H1 (cell line): ENCODE results near the gene ING5. TPM values are rescaled to one million over a fixed set of nuclear protein-coding genes. Genes with fewer than 3 reads are reported as not detected.

Source experiments
- CTCF ChIA-PET: fragments of 300-600 bp; sonication (Branson Sonifier 250); formaldehyde crosslinking; loops from one replicate; lab custom pipeline; 2021; ENCODE audit not compliant: partially characterized antibody; lab: Charles Lee
- POLR2A ChIA-PET: fragments of 300-600 bp; sonication (Branson Sonifier 250); formaldehyde crosslinking; loops from one replicate; lab custom pipeline; 2021; ENCODE audit warnings: inconsistent platforms; ENCODE audit not compliant: partially characterized antibody; lab: Charles Lee
- DNase-seq, 2 experiments: peaks; one replicate each; pipeline versions ENCODE4 v3.0.0 to v3.0.0-alpha.2; 2010 to 2022; ENCODE audit warnings: low spot score in 2 of 2, low read depth in 1 of 2, mixed read lengths in 1 of 2
- FAIRE-seq: peaks from 2 replicates; lab custom pipeline; 2011; peaks lifted over from hg19 to GRCh38; lab: Jason Lieb, UNC
- H2AFZ ChIP-seq: 2 replicates; pipeline ENCODE4 v1.8.1; 2012; ENCODE audit warnings: low read length, inconsistent platforms
- H2AK5ac ChIP-seq: 2 replicates; pipeline ENCODE4 v1.6.1; 2013; ENCODE audit warnings: low read depth, low read length
- H2BK120ac ChIP-seq: replicated peaks from 2 replicates; pipeline ENCODE3; 2013; ENCODE audit warnings: low read depth, low read length, inconsistent platforms
- H2BK12ac ChIP-seq: 2 replicates; pipeline ENCODE4 v1.6.1; 2013; ENCODE audit warnings: low read depth, low read length
- H2BK15ac ChIP-seq: 2 replicates; pipeline ENCODE4 v1.6.1; 2013; ENCODE audit warnings: low read length
- H2BK20ac ChIP-seq: 2 replicates; pipeline ENCODE4 v1.6.1; 2013; ENCODE audit warnings: low read length
- H2BK5ac ChIP-seq: 2 replicates; pipeline ENCODE4 v1.6.1; 2013; ENCODE audit warnings: low read depth, low read length
- H3K14ac ChIP-seq: 2 replicates; pipeline ENCODE4 v1.6.1; 2013; ENCODE audit warnings: inconsistent platforms; ENCODE audit not compliant: insufficient read length
- H3K18ac ChIP-seq: 2 replicates; pipeline ENCODE4 v1.6.1; 2013; ENCODE audit warnings: low read length; ENCODE audit errors: extremely low read depth
- H3K23ac ChIP-seq: 2 replicates; pipeline ENCODE4 v1.6.1; 2013; ENCODE audit warnings: inconsistent platforms; ENCODE audit not compliant: insufficient read length
- H3K23me2 ChIP-seq: 2 replicates; pipeline ENCODE4 v1.6.1; 2013; ENCODE audit warnings: low read depth, low read length
- H3K27ac ChIP-seq: 2 replicates; pipeline ENCODE4 v1.6.1; 2011; ENCODE audit warnings: low read depth, low read length, inconsistent platforms
- H3K27me3 ChIP-seq, 4 experiments: replicated peaks in 1 of 4; 1 replicate in 1 of 4; 2 replicates in 3 of 4; pipeline versions ENCODE4 v1.6.1 to v1.8.1; 2011 to 2013; ENCODE audit warnings: low read length in 3 of 4, mild to moderate bottlenecking in 3 of 4, inconsistent platforms in 2 of 4, mixed read lengths in 2 of 4, moderate library complexity in 1 of 4; ENCODE audit not compliant: control insufficient read depth in 3 of 4, insufficient read depth in 3 of 4; ENCODE audit errors: extremely low read depth in 1 of 4
- H3K36me3 ChIP-seq, 4 experiments: 2 replicates each; pipeline versions ENCODE4 v1.6.1 to v1.8.1; 2011 to 2013; ENCODE audit warnings: mild to moderate bottlenecking in 4 of 4, low read length in 3 of 4, moderate library complexity in 2 of 4, control low read depth in 1 of 4, inconsistent platforms in 1 of 4; ENCODE audit not compliant: insufficient read depth in 4 of 4, control insufficient read depth in 2 of 4
- H3K4ac ChIP-seq: replicated peaks from 2 replicates; pipeline ENCODE3; 2013; ENCODE audit warnings: low read length, low read depth, mixed read lengths, inconsistent platforms; ENCODE audit not compliant: insufficient read length
- H3K4me1 ChIP-seq, 4 experiments: replicated peaks in 1 of 4; 1 replicate in 1 of 4; 2 replicates in 3 of 4; pipeline versions ENCODE4 v1.6.1 to v1.8.1; 2011 to 2013; ENCODE audit warnings: low read length in 3 of 4, inconsistent platforms in 2 of 4, mixed read lengths in 1 of 4; ENCODE audit not compliant: insufficient read depth in 4 of 4, control insufficient read depth in 3 of 4
- H3K4me2 ChIP-seq, 2 experiments: 2 replicates each; pipeline versions ENCODE4 v1.6.1 to v1.8.1; 2011 to 2013; ENCODE audit warnings: low read depth in 2 of 2, low read length in 2 of 2, control low read depth in 1 of 2, inconsistent platforms in 1 of 2, mild to moderate bottlenecking in 1 of 2; ENCODE audit not compliant: insufficient read depth in 1 of 2
- H3K4me3 ChIP-seq, 4 experiments: fragments of 200-600, 300-600 bp in 1 of 4; sonication (generic), shearing (Covaris generic), sonication (Bioruptor Twin) in 1 of 4; 2 replicates each; pipeline versions ENCODE4 v1.5.1 to v1.8.1; 2011 to 2016; ENCODE audit warnings: low read length in 4 of 4, low read depth in 3 of 4, control low read depth in 2 of 4, inconsistent platforms in 2 of 4, mild to moderate bottlenecking in 2 of 4, mixed read lengths in 1 of 4, moderate library complexity in 1 of 4; ENCODE audit not compliant: insufficient read depth in 2 of 4; ENCODE audit errors: extremely low read depth in 1 of 4
- H3K56ac ChIP-seq: replicated peaks from 2 replicates; pipeline ENCODE3; 2013; ENCODE audit warnings: low read depth, mild to moderate bottlenecking, mixed read lengths, low read length, inconsistent platforms; ENCODE audit not compliant: insufficient read length
- H3K79me1 ChIP-seq: 2 replicates; pipeline ENCODE4 v1.6.1; 2013; ENCODE audit warnings: low read depth, low read length, control low read depth
- H3K79me2 ChIP-seq, 2 experiments: 2 replicates each; pipeline versions ENCODE4 v1.6.1 to v1.8.1; 2012 to 2013; ENCODE audit warnings: low read length in 2 of 2, mild to moderate bottlenecking in 2 of 2, inconsistent platforms in 1 of 2; ENCODE audit not compliant: insufficient read depth in 2 of 2, control insufficient read depth in 1 of 2
- H3K9ac ChIP-seq, 4 experiments: replicated peaks in 1 of 4; 1 replicate in 1 of 4; 2 replicates in 3 of 4; pipeline versions ENCODE4 v1.6.1 to v1.8.1; 2011 to 2013; ENCODE audit warnings: low read depth in 3 of 4, low read length in 3 of 4, control low read depth in 2 of 4, mild to moderate bottlenecking in 2 of 4, moderate library complexity in 2 of 4, inconsistent platforms in 1 of 4; ENCODE audit errors: extremely low read depth in 1 of 4
- H3K9me3 ChIP-seq, 2 experiments: 2 replicates each; pipeline versions ENCODE4 v1.6.1 to v1.8.1; 2012 to 2013; ENCODE audit warnings: mild to moderate bottlenecking in 2 of 2, moderate library complexity in 2 of 2, control low read depth in 1 of 2, inconsistent platforms in 1 of 2, low read depth in 1 of 2, low read length in 1 of 2, mixed read lengths in 1 of 2; ENCODE audit not compliant: insufficient read depth in 2 of 2
- H4K20me1 ChIP-seq, 2 experiments: replicated peaks in 1 of 2; 2 replicates each; pipeline versions ENCODE3 to v1.8.1; 2011 to 2013; ENCODE audit warnings: inconsistent platforms in 2 of 2, low read length in 2 of 2, mild to moderate bottlenecking in 1 of 2; ENCODE audit not compliant: insufficient read depth in 2 of 2, control insufficient read depth in 1 of 2
- H4K5ac ChIP-seq: 2 replicates; pipeline ENCODE4 v1.6.1; 2013; ENCODE audit warnings: low read length, low read depth, mixed read lengths, inconsistent platforms; ENCODE audit not compliant: insufficient read length
- H4K8ac ChIP-seq: 2 replicates; pipeline ENCODE4 v1.8.0; 2013; ENCODE audit warnings: mild to moderate bottlenecking, moderate library complexity, low read length, inconsistent platforms; ENCODE audit not compliant: insufficient read depth; ENCODE audit errors: extremely low read depth
- H4K91ac ChIP-seq: replicated peaks from 2 replicates; pipeline ENCODE3; 2013; ENCODE audit warnings: low read length, mixed read lengths, inconsistent platforms; ENCODE audit not compliant: insufficient read length
- EZH2 ChIP-seq: fragments of 200-600 bp; sonication (generic); IDR thresholded peaks from 2 replicates; pipeline ENCODE4 v1.7.1; 2012; ENCODE audit warnings: low read depth, mild to moderate bottlenecking, moderate library complexity, low read length, inconsistent platforms; ENCODE audit not compliant: severe bottlenecking
- WGBS, 2 experiments: shearing (Covaris generic) in 1 of 2; methylation state at CpG; one replicate each; pipeline versions ENCODE4 v1.1.6 to v1.1.7; 2013 to 2015; ENCODE audit warnings: low lambda C conversion rate in 2 of 2, mixed read lengths in 2 of 2, inconsistent platforms in 1 of 2, low coverage in 1 of 2, missing lambda C conversion rate in 1 of 2; ENCODE audit not compliant: insufficient replicate concordance in 2 of 2, insufficient coverage in 1 of 2, insufficient read length in 1 of 2; ENCODE audit errors: extremely low coverage in 1 of 2, missing lambda C conversion rate in 1 of 2; 5-methylcytosine and 5-hydroxymethylcytosine counted together
- polyA plus RNA-seq, 7 experiments: library from polyadenylated mRNA; depleted of rRNA in 3 of 7; stranded (reverse) in 5 of 7; unstranded in 2 of 7; fragments of >200 nt in 5 of 7; fragments of 200-250 nt in 2 of 7; gene quantifications; 1 replicate in 5 of 7; 2 replicates in 1 of 7; 4 replicates in 1 of 7; pipeline versions ENCODE4 v1.2.1 to v1.2.3, GENCODE V29; 2011 to 2013; ENCODE audit warnings: missing spikeins in 2 of 7, mixed read lengths in 2 of 7
- total RNA-seq: library from RNA; stranded (reverse); fragmentation: NEBNext Ultra II Directional; extraction: Animal tissue kit (Norgen Biotek cat#: 25700); gene quantifications from 2 replicates; pipeline ENCODE4 v1.2.1, GENCODE V29; 2021

ING5 gene
- total and polyA plus RNA-seq, 2 of the 8 experiments (the other 6 are each of a cell fraction or from before 2014, with no cell fraction given), result 41.5 to 47.4 TPM

- Histone ChIP-seq H3K18ac (no peak overlapping the region), H4K5ac (no peak overlapping the region), H3K27ac (no peak overlapping the region; the same call in 1 of the 2 replicates), H2BK15ac (no peak overlapping the region), H4K8ac (no peak overlapping the region; the same call in 1 of the 2 replicates), H2BK120ac (no peak overlapping the region), H2BK20ac (no peak overlapping the region), H3K9ac (no peak overlapping the region), H3K23me2 (no peaks in the 10 kb centered on the region), H4K91ac (no peak overlapping the region), H2BK5ac (0 out of 2 replicates have a peak overlapping the region, but pooled peaks have one; percentile 71), H3K36me3 (no peaks in the 10 kb centered on the region; a peak in 2 of 8 replicates), H3K9me3 (no peaks in the 10 kb centered on the region), H2AK5ac (no peak overlapping the region), H3K4ac (no peak overlapping the region), H3K56ac (no peak overlapping the region), H3K79me2 (no peaks in the 10 kb centered on the region), H3K23ac (no peak overlapping the region), H3K4me2 (no peak overlapping the region), H3K27me3 (no peaks in the 10 kb centered on the region), H2BK12ac (no peak overlapping the region), H3K4me3 (no peak overlapping the region), H4K20me1 (peaks cover 0 to 6% of the 10 kb centered on the region in 2 experiments), H3K14ac (no peak overlapping the region), H3K4me1 (no peaks in the 10 kb centered on the region), H3K79me1 (no peaks in the 10 kb centered on the region), H2AFZ (no peak overlapping the region)
- no peak for TF ChIP-seq EZH2
- CTCF ChIA-PET, result interaction anchor here (1.0 to 1.1 kb wide), 2 partner anchors 21 to 35 kb away, joined by 3 to 4 read pairs; no protein-coding TSS in a partner anchor
- FAIRE-seq (no peak), DNase-seq (no peak)
- POLR2A ChIA-PET, result interaction anchor here (0.6 kb wide), 1 partner anchor 20 kb away, joined by 3 read pairs; no protein-coding TSS in a partner anchor
- WGBS, 2 experiments, result 92% methylated on average over 20 of the region's 20 CpGs; no CpG with 5 or more reads in 1 of the 2 experiments
Measured at GRCh38 chr2:241754042-241754441, 52.2 kb downstream of the ING5 start.
